Liver (tissue), 9 donors: ENCODE results near the gene DTNB. TPM values are rescaled to one million over a fixed set of nuclear protein-coding genes. Genes with fewer than 3 reads are reported as not detected.
"Not testable (repeated sequence)": the region's sequence is repeated elsewhere in the genome, so short reads cannot be mapped to it uniquely, and the experiment has no call there.

Experiments
- DNase-seq: peaks from one replicate; pipeline ENCODE4 v3.0.0-alpha.2; 2017; ENCODE audit warnings: low spot score
- H3K27ac ChIP-seq, 2 donors: one replicate each; pipeline ENCODE4 v1.7.0; 2013; ENCODE audit warnings: inconsistent platforms in 2 of 2, low read length in 2 of 2, control low read depth in 1 of 2, low read depth in 1 of 2, mild to moderate bottlenecking in 1 of 2
- H3K27me3 ChIP-seq, 4 donors: one replicate each; pipeline versions ENCODE4 v1.6.1 to v1.7.0; 2013; ENCODE audit warnings: low read length in 3 of 4, inconsistent platforms in 1 of 4, mild to moderate bottlenecking in 1 of 4, moderate library complexity in 1 of 4; ENCODE audit not compliant: control insufficient read depth in 4 of 4, insufficient read depth in 4 of 4
- H3K36me3 ChIP-seq, 4 donors: one replicate each; pipeline versions ENCODE4 v1.6.1 to v1.7.0; 2013; ENCODE audit warnings: low read length in 3 of 4, mild to moderate bottlenecking in 3 of 4, low read depth in 1 of 4, moderate library complexity in 1 of 4; ENCODE audit not compliant: control insufficient read depth in 4 of 4, insufficient read depth in 3 of 4
- H3K4me1 ChIP-seq, 4 donors: one replicate each; pipeline versions ENCODE4 v1.6.1 to v1.7.0; 2013; ENCODE audit warnings: low read length in 3 of 4, mild to moderate bottlenecking in 3 of 4, moderate library complexity in 1 of 4; ENCODE audit not compliant: control insufficient read depth in 4 of 4, insufficient read depth in 4 of 4
- H3K4me3 ChIP-seq, 3 donors: one replicate each; pipeline versions ENCODE4 v1.6.1 to v1.7.0; 2013; ENCODE audit warnings: low read length in 3 of 3, control low read depth in 1 of 3, low read depth in 1 of 3, mild to moderate bottlenecking in 1 of 3
- H3K9ac ChIP-seq, 2 donors: one replicate each; pipeline ENCODE4 v1.7.0; 2013; ENCODE audit warnings: low read length in 2 of 2, mild to moderate bottlenecking in 2 of 2, moderate library complexity in 2 of 2, control low read depth in 1 of 2, low read depth in 1 of 2
- H3K9me3 ChIP-seq, 4 donors: one replicate each; pipeline versions ENCODE4 v1.6.1 to v1.7.0; 2013; ENCODE audit warnings: low read length in 3 of 4; ENCODE audit not compliant: control insufficient read depth in 4 of 4
- EGR1 ChIP-seq, 2 donors: IDR thresholded peaks; 2 replicates each; pipeline ENCODE4 v1.6.1; 2016 to 2018; ENCODE audit warnings: antibody characterized with exemption in 2 of 2, low read depth in 2 of 2
- FOXA1 ChIP-seq: IDR thresholded peaks from 2 replicates; pipeline ENCODE4 v1.6.1; 2016; ENCODE audit warnings: antibody characterized with exemption
- FOXA2 ChIP-seq: IDR thresholded peaks from 2 replicates; pipeline ENCODE4 v1.6.1; 2016; ENCODE audit warnings: antibody characterized with exemption
- HNF4A ChIP-seq, 2 donors: conservative IDR thresholded peaks; 2 replicates each; pipeline ENCODE4 v1.6.1; 2016; ENCODE audit warnings: antibody characterized with exemption in 2 of 2, mild to moderate bottlenecking in 2 of 2
- HNF4G ChIP-seq: IDR thresholded peaks from 2 replicates; pipeline ENCODE4 v1.6.1; 2016; ENCODE audit warnings: antibody characterized with exemption
- JUND ChIP-seq, 2 donors: IDR thresholded peaks; 2 replicates each; pipeline ENCODE4 v1.6.1; 2016; ENCODE audit warnings: antibody characterized with exemption in 2 of 2
- MAX ChIP-seq: IDR thresholded peaks from 2 replicates; pipeline ENCODE4 v1.6.1; 2016; ENCODE audit warnings: antibody characterized with exemption
- NR2F2 ChIP-seq: IDR thresholded peaks from 2 replicates; pipeline ENCODE4 v1.6.1; 2016; ENCODE audit warnings: antibody characterized with exemption
- RAD21 ChIP-seq, 2 donors: IDR thresholded peaks; 2 replicates each; pipeline ENCODE4 v1.6.1; 2016; ENCODE audit warnings: antibody characterized with exemption in 2 of 2, mild to moderate bottlenecking in 2 of 2
- RXRA ChIP-seq, 2 donors: IDR thresholded peaks; 2 replicates each; pipeline ENCODE4 v1.6.1; 2017 to 2018; ENCODE audit warnings: antibody characterized with exemption in 2 of 2, mild to moderate bottlenecking in 1 of 2
- WGBS: extraction: QIAGEN DNeasy Blood & Tissue Kit; methylation state at CpG from one replicate; pipeline ENCODE4 v1.1.7; 2013; 5-methylcytosine and 5-hydroxymethylcytosine counted together
- polyA plus RNA-seq, 2 donors: library from polyadenylated mRNA; stranded (reverse) in 1 of 2; unstranded in 1 of 2; fragments of 200-250 nt in 1 of 2; fragments of >200 nt in 1 of 2; fragmentation: Nextera tagmentation in 1 of 2; extraction: Ambion mirVana in 1 of 2; gene quantifications; one replicate each; pipeline versions ENCODE4 v1.2.1 to v1.2.3, GENCODE V29; 2013 to 2015
- total RNA-seq, 2 donors: library from RNA; depleted of rRNA; stranded (reverse); fragments of >200 nt; gene quantifications; one replicate each; pipeline ENCODE4 v1.2.3, GENCODE V29; 2014
- TF ChIP-seq, protein P1 (sequence below): fragments of 150-350 bp; IDR thresholded peaks from 2 replicates; pipeline ENCODE4 v1.5.1; 2017; ENCODE audit warnings: improper control_type of control experiment, low read depth, low read length; ENCODE audit not compliant: missing input control
- TF ChIP-seq, protein P2 (sequence below): IDR thresholded peaks from 2 replicates; pipeline ENCODE4 v1.6.1; 2016; ENCODE audit warnings: antibody characterized with exemption, mild to moderate bottlenecking
- TF ChIP-seq, protein P3 (sequence below): IDR thresholded peaks from 2 replicates; pipeline ENCODE4 v1.6.1; 2016; ENCODE audit warnings: antibody characterized with exemption
- TF ChIP-seq, protein P4 (sequence below): IDR thresholded peaks from 2 replicates; pipeline ENCODE4 v1.6.1; 2016; ENCODE audit warnings: antibody characterized with exemption
- donor health status: healthy.
- donor health status: healthy.
- donor health status: healthy.
- donor health status: healthy.
- donor health status: healthy.

The DTNB gene
- total and polyA plus RNA-seq, 4 donors: 3.3 to 10.5 (median 6.4) TPM

GRCh38 chr2:25666218-25666617 lies 7.2 kb downstream of the DTNB start:
- H3K9ac ChIP-seq: no peak overlapping the region
- no peaks in the 10 kb centered on the region for H3K36me3 ChIP-seq
- H3K27ac ChIP-seq: no peak overlapping the region
- H3K4me3 ChIP-seq: no peak overlapping the region
- no peak for DNase-seq
- H3K4me1 ChIP-seq: no peaks in the 10 kb centered on the region
- TF ChIP-seq FOXA1 (no peak), HNF4G (no peak), RXRA (IDR thresholded peaks at IDR 0.05) (no peak), HNF4A (conservative IDR thresholded peaks at IDR 0.05) (no peak), JUND (IDR thresholded peaks at IDR 0.05) (no peak), MAX (no peak), EGR1 (IDR thresholded peaks at IDR 0.05; ENCODE audit: low read depth in 2 of 2) (no peak), FOXA2 (no peak), RAD21 (IDR thresholded peaks at IDR 0.05) (no peak), NR2F2 (no peak)
- TF ChIP-seq, protein P1, sequence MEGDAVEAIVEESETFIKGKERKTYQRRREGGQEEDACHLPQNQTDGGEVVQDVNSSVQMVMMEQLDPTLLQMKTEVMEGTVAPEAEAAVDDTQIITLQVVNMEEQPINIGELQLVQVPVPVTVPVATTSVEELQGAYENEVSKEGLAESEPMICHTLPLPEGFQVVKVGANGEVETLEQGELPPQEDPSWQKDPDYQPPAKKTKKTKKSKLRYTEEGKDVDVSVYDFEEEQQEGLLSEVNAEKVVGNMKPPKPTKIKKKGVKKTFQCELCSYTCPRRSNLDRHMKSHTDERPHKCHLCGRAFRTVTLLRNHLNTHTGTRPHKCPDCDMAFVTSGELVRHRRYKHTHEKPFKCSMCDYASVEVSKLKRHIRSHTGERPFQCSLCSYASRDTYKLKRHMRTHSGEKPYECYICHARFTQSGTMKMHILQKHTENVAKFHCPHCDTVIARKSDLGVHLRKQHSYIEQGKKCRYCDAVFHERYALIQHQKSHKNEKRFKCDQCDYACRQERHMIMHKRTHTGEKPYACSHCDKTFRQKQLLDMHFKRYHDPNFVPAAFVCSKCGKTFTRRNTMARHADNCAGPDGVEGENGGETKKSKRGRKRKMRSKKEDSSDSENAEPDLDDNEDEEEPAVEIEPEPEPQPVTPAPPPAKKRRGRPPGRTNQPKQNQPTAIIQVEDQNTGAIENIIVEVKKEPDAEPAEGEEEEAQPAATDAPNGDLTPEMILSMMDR: no peak
- TF ChIP-seq, protein P2, sequence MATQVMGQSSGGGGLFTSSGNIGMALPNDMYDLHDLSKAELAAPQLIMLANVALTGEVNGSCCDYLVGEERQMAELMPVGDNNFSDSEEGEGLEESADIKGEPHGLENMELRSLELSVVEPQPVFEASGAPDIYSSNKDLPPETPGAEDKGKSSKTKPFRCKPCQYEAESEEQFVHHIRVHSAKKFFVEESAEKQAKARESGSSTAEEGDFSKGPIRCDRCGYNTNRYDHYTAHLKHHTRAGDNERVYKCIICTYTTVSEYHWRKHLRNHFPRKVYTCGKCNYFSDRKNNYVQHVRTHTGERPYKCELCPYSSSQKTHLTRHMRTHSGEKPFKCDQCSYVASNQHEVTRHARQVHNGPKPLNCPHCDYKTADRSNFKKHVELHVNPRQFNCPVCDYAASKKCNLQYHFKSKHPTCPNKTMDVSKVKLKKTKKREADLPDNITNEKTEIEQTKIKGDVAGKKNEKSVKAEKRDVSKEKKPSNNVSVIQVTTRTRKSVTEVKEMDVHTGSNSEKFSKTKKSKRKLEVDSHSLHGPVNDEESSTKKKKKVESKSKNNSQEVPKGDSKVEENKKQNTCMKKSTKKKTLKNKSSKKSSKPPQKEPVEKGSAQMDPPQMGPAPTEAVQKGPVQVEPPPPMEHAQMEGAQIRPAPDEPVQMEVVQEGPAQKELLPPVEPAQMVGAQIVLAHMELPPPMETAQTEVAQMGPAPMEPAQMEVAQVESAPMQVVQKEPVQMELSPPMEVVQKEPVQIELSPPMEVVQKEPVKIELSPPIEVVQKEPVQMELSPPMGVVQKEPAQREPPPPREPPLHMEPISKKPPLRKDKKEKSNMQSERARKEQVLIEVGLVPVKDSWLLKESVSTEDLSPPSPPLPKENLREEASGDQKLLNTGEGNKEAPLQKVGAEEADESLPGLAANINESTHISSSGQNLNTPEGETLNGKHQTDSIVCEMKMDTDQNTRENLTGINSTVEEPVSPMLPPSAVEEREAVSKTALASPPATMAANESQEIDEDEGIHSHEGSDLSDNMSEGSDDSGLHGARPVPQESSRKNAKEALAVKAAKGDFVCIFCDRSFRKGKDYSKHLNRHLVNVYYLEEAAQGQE: no peak
- TF ChIP-seq, protein P3, sequence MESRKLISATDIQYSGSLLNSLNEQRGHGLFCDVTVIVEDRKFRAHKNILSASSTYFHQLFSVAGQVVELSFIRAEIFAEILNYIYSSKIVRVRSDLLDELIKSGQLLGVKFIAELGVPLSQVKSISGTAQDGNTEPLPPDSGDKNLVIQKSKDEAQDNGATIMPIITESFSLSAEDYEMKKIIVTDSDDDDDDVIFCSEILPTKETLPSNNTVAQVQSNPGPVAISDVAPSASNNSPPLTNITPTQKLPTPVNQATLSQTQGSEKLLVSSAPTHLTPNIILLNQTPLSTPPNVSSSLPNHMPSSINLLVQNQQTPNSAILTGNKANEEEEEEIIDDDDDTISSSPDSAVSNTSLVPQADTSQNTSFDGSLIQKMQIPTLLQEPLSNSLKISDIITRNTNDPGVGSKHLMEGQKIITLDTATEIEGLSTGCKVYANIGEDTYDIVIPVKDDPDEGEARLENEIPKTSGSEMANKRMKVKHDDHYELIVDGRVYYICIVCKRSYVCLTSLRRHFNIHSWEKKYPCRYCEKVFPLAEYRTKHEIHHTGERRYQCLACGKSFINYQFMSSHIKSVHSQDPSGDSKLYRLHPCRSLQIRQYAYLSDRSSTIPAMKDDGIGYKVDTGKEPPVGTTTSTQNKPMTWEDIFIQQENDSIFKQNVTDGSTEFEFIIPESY: no peak
- TF ChIP-seq, protein P4, sequence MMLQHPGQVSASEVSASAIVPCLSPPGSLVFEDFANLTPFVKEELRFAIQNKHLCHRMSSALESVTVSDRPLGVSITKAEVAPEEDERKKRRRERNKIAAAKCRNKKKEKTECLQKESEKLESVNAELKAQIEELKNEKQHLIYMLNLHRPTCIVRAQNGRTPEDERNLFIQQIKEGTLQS: no peak
- no peaks in the 10 kb centered on the region for H3K9me3 ChIP-seq
- no peaks in the 10 kb centered on the region for H3K27me3 ChIP-seq

DNA sequence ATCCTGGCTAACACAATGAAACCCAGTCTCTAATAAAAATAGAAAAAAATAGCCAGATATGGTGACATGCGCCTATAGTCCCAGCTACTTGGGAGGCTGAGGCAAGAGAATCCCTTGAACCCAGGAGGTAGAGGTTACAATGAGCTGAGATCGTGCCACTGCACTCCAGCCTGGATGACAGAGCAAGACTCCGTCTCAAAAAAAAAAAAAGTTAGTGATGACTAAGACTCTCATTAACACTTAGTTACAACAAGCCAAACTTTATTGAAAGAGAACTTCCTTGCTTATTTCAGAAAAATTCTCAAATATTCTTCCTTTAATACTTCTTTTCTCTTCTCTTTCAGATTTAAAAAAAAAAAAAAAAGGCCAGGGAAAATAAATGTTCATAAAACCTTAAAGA lies 7.9 kb downstream of the DTNB start:
- not testable (repeated sequence) for H3K4me1 ChIP-seq, DNase-seq, H3K27ac ChIP-seq, H3K36me3 ChIP-seq, H3K4me3 ChIP-seq, H3K9me3 ChIP-seq, H3K27me3 ChIP-seq, H3K9ac ChIP-seq
- WGBS: 90% methylated on average over 3 of the region's 3 CpGs
